Breast epithelium (tissue), 4 donors: Measurements from ENCODE around the gene LRRC46. TPM values are rescaled to one million over a fixed set of nuclear protein-coding genes. Genes with fewer than 3 reads are reported as not detected.
A peak's percentile ranks its signal among the peaks of the same experiment; 100 is the strongest.

Source experiments
- DNase-seq, 2 donors: peaks; one replicate each; pipeline ENCODE4 v3.0.0-alpha.2; 2019; ENCODE audit warnings: low spot score in 2 of 2
- H3K27ac ChIP-seq, 2 donors: fragments of 200-600 bp; sonication (generic) in 1 of 2; one replicate each; pipeline ENCODE4 v1.5.1; 2016 to 2019; ENCODE audit warnings: mild to moderate bottlenecking in 1 of 2
- H3K27me3 ChIP-seq, 2 donors: fragments of 200-600 bp; sonication (generic) in 1 of 2; one replicate each; pipeline versions ENCODE4 v1.5.1 to v1.6.0; 2017 to 2019; ENCODE audit warnings: control low read depth in 1 of 2, mild to moderate bottlenecking in 1 of 2
- H3K36me3 ChIP-seq: fragments of 200-600 bp; one replicate; pipeline ENCODE4 v1.5.1; 2019
- H3K4me1 ChIP-seq, 2 donors: fragments of 200-600 bp; sonication (generic); one replicate each; pipeline ENCODE4 v1.5.1; 2016 to 2019; ENCODE audit warnings: control low read depth in 1 of 2
- H3K4me3 ChIP-seq, 3 donors: fragments of 200-600 bp; sonication (generic); 1 replicate in 2 of 3; 2 replicates in 1 of 3; pipeline ENCODE4 v1.5.1; 2016 to 2019; ENCODE audit warnings: mild to moderate bottlenecking in 3 of 3, moderate library complexity in 2 of 3
- H3K9me3 ChIP-seq, 2 donors: fragments of 200-600 bp; sonication (generic) in 1 of 2; one replicate each; pipeline ENCODE4 v1.5.1; 2016 to 2019; ENCODE audit warnings: control low read depth in 1 of 2
- CTCF ChIP-seq, 3 donors: fragments of 450-650 bp; IDR thresholded peaks; one replicate each; pipeline ENCODE4 v1.5.1; 2016 to 2017; ENCODE audit warnings: antibody characterized with exemption in 3 of 3, mild to moderate bottlenecking in 3 of 3, moderate library complexity in 3 of 3
- POLR2A ChIP-seq: fragments of 450-650 bp; IDR thresholded peaks from one replicate; pipeline ENCODE4 v1.6.1; 2016; ENCODE audit warnings: antibody characterized with exemption, mild to moderate bottlenecking, moderate library complexity
- POLR2AphosphoS5 ChIP-seq, 3 donors: sonication (generic); formaldehyde crosslinking; IDR thresholded peaks; one replicate each; pipeline ENCODE4 v1.6.1; 2017; ENCODE audit warnings: antibody characterized with exemption in 3 of 3
- intact Hi-C: fragments of 100-400 bp; cut with DNase I; formaldehyde crosslinking; loops from one replicate; pipeline ENCODE4 v1.15.1; 2023; ENCODE audit warnings: low total_unique reads
- total RNA-seq, 3 donors: library from RNA; depleted of rRNA; stranded (reverse); fragments of >200 nt; gene quantifications; one replicate each; pipeline ENCODE4 v1.1.0, GENCODE V29; 2016

LRRC46 gene
- total RNA-seq, 3 donors from 2014 or later: 0.16 to 0.59 (median 0.33) TPM

GRCh38 chr17:47801906-47802305 is 29.6 kb upstream of the LRRC46 start:
- no peaks in the 10 kb centered on the region for H3K9me3 ChIP-seq
- TF ChIP-seq POLR2A (no peak), CTCF (IDR thresholded peaks at IDR 0.05) (no peak), POLR2AphosphoS5 (IDR thresholded peaks at IDR 0.05) (no peak)
- no peak overlapping the region for H3K4me3 ChIP-seq
- no peaks in the 10 kb centered on the region for H3K4me1 ChIP-seq
- peak in 1 of 2 donors; percentile 31 for DNase-seq
- H3K36me3 ChIP-seq: no peaks in the 10 kb centered on the region
- no peak overlapping the region for H3K27ac ChIP-seq
- H3K27me3 ChIP-seq: no peaks in the 10 kb centered on the region
- intact Hi-C loops: no loop called here

- Histone ChIP-seq H3K36me3 (no peaks in the 10 kb centered on the region), H3K4me1 (no peaks in the 10 kb centered on the region), H3K9me3 (no peaks in the 10 kb centered on the region), H3K27me3 (no peaks in the 10 kb centered on the region), H3K4me3 (no peak overlapping the region), H3K27ac (no peak overlapping the region)
- peak in 1 of 2 donors; percentile 50 for DNase-seq
- TF ChIP-seq CTCF (IDR thresholded peaks at IDR 0.05) (peak in 1 of 3 donors; percentile 51), POLR2AphosphoS5 (IDR thresholded peaks at IDR 0.05) (no peak), POLR2A (no peak)
- intact Hi-C loops: no loop called here
These were observed 29.0 kb upstream of the LRRC46 start for GRCh38 chr17:47802341-47803022.

GRCh38 chr17:47803201-47803600 is 28.3 kb upstream of the LRRC46 start:
- DNase-seq: no peak
- H3K4me1 ChIP-seq: no peaks in the 10 kb centered on the region

GRCh38 chr17:47803751-47804150 is 27.7 kb upstream of the LRRC46 start:
- Histone ChIP-seq H3K9me3 (no peaks in the 10 kb centered on the region), H3K36me3 (no peaks in the 10 kb centered on the region), H3K27ac (no peak overlapping the region), H3K4me3 (no peak overlapping the region), H3K4me1 (no peaks in the 10 kb centered on the region), H3K27me3 (no peaks in the 10 kb centered on the region)
- DNase-seq: no peak
- intact Hi-C loops: no loop called here
- TF ChIP-seq POLR2AphosphoS5 (IDR thresholded peaks at IDR 0.05) (no peak), POLR2A (no peak), CTCF (IDR thresholded peaks at IDR 0.05) (no peak)

More at GRCh38 chr17:47803201-47803600, 28.3 kb upstream of the LRRC46 start:
- intact Hi-C loops: no loop called here
- H3K36me3 ChIP-seq: no peaks in the 10 kb centered on the region
- H3K27me3 ChIP-seq: no peaks in the 10 kb centered on the region
- H3K4me3 ChIP-seq: no peak overlapping the region
- no peaks in the 10 kb centered on the region for H3K9me3 ChIP-seq
- H3K27ac ChIP-seq: no peak overlapping the region
- TF ChIP-seq CTCF (IDR thresholded peaks at IDR 0.05): no peak
- TF ChIP-seq POLR2A: no peak
- TF ChIP-seq POLR2AphosphoS5 (IDR thresholded peaks at IDR 0.05): no peak

- intact Hi-C loops: no loop called here
- no peak for DNase-seq
- Histone ChIP-seq H3K9me3 (no peaks in the 10 kb centered on the region), H3K4me1 (no peaks in the 10 kb centered on the region), H3K27ac (no peak overlapping the region), H3K27me3 (no peaks in the 10 kb centered on the region), H3K4me3 (no peak overlapping the region), H3K36me3 (no peaks in the 10 kb centered on the region)
- TF ChIP-seq POLR2AphosphoS5 (IDR thresholded peaks at IDR 0.05) (no peak), POLR2A (no peak), CTCF (IDR thresholded peaks at IDR 0.05) (no peak)
These were observed 27.0 kb upstream of the LRRC46 start for GRCh38 chr17:47804461-47804860.
